CD4-positive, alpha-beta T cell treated with Interferon gamma for 1 hour (primary cell): ENCODE measurements around the gene ACADM.
"Not testable (repeated sequence)": the region's sequence is repeated elsewhere in the genome, so short reads cannot be mapped to it uniquely, and the experiment has no call there.

Experiments used
- DNase-seq: peaks from one replicate; pipeline ENCODE4 v3.0.0-alpha.2; 2020

The ACADM gene

DNA sequence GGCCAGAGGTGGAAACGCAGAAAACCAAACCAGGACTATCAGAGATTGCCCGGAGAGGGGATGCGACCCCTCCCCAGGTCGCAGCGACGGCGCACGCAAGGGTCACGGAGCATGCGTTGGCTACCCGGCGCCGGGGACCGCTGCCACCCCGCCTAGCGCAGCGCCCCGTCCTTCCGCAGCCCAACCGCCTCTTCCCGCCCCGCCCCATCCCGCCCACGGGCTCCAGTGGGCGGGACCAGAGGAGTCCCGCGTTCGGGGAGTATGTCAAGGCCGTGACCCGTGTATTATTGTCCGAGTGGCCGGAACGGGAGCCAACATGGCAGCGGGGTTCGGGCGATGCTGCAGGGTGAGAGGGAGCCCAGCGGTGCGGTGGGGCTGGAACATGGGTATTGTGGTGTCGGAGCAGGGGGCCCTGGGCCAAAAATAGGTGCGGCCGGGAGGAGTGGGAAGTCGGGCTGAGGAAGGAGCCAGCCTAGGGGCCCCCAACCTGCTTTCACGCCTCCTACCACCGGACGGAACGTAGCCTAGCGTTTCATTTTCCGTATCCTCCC, at the start of gene ACADM:
ACADM (plus strand) TSS at position 238 of the 551 bp plus-strand sequence; CDS start at position 317, 79 bp downstream.
- peak; percentile 80 for DNase-seq

DNA sequence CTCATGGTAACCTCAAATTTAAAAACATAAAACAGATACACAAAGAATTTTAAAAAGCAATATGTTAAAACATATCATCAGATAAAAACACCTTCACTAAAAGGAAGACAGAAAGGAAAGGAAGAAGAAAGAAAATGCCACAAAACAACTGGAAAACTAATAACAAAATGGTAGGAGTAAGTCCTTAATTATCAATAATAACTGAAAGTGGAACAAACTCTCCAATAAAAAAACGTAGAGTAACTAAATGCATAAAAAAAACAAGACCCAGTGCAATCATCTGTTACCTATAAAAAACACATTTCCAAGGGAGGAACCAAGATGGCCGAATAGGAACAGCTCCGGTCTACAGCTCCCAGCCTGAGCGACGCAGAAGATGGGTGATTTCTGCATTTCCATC, 47.1 kb upstream of the ACADM start:
- DNase-seq: no peak

DNA sequence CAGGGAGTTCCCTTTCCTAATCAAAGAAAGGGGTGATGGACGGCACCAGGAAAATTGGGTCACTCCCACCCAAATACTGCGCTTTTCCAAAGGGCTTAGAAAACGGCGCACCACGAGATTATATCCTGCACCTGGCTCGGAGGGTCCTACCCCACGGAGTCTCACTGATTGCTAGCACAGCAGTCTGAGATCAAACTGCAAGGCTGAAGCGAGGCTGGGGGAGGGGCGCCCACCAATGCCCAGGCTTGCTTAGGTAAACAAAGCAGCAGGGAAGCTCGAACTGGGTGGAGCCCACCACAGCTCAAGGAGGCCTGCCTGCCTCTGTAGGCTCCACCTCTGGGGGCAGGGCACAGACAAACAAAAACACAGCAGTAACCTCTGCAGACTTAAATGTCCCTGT, 46.5 kb upstream of the ACADM start:
- not testable (repeated sequence) for DNase-seq

DNA sequence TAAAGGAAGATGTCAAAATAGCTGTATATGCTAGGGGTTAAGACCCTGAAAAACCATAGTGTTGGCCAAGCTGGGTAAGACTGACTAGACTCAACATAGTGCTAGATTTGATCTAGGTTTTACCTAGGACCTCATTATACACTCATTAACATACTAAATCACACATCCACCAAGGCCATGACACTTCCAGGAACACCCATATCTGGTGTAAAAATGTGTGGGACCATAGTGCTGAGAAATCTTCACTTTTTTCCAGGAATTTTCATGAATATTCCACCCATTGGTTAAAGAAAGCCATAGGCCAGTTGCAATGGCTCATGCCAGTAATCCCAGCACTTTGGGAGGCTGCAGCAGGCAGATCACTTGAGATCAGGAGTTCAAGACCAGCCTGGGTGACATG, 34.0 kb upstream of the ACADM start:
- DNase-seq: no peak

DNA sequence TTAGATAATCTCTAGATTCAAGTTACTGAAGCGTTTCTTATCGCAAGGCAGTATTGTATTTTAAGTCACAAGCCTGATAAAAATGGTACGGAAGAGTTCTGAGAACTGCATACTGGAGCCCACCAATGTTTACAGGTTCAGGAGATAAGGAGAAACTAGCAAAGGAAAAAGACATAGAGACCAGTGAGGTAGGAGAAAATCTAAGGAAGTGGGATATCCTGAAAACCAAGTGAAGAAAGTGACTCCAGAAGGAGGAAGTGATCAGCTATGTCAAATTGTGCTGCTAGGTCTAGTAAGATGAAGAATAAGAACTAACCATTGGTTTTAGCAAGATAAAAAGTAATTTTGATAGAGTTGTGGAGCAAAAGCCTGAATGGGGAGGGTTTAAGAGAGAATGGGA, 31.0 kb upstream of the ACADM start:
- no peak for DNase-seq

DNA sequence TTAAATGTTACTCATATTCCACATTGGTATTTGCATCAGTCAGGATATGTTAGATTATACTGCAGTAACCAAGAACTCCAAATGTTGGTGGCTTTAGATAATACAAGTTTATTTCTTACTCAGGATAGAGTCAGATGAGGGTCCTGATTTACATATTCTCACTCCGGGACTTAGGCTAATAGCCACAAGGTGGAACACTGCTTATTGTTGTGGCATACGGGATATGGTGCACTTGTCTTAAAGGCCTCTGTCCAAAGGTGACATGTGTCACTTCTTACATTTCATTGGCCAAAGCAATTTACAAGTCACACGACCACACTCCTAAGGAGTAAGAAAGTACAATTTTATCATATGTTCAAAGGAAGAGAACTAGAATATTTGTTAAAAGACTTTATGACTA, 28.5 kb upstream of the ACADM start:
- DNase-seq: no peak

DNA sequence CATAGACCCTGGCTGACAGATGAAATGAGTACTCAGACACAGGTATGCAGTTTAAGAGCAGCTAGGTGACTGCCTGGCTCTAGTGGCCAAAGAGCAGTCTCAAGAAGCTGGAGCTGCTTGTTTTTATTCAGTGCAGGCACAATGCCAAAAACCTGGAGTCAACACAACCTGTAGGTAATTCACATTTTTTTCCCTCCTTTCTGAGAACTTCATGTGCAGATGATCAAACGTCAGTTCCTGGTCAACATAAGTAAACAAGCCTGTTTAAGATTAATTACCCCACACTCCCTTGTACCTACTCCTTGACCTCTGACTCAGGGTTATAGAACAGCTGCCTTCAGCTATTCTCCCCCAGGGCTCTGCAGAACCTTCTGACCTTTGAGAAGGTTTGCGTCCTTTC, 17.3 kb upstream of the ACADM start:
- DNase-seq: no peak

DNA sequence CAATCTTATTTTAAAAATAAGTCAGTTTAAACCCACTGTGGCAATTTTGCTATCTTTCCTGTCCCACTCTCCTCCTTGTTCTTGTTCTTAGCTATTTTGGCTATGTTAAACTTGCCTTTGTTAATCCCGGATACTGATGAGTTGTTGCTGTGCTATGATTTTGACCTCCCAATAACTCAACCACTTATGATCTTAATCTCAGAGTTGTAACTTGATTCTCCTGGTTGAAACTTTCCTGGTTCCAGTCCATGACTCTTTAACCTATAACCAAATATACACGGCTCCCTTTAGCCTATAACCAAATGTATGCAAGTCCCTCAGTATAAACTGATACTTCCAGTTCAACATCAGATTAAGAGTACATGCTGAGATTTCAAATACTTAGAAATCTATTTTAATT, 15.6 kb upstream of the ACADM start:
- no peak for DNase-seq

DNA sequence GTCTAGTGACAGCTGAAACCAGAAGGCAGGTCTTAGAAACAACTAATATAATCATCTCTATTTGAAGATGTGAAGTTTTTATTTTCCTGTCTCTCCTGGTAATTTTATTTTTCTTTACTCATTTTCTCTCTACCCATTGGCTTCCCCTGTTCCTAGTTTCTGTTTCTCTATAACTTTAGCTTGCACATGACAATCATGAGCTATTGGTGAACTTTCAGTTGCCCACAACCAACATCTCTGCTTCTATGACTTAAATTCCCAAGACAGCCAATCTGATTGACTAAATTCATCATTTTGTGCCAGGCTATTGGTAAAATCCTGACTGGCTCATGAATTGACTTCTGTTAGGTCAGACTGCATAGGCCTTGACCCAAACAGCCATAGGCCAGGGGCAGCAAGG, 13.7 kb upstream of the ACADM start:
- no peak for DNase-seq

DNA sequence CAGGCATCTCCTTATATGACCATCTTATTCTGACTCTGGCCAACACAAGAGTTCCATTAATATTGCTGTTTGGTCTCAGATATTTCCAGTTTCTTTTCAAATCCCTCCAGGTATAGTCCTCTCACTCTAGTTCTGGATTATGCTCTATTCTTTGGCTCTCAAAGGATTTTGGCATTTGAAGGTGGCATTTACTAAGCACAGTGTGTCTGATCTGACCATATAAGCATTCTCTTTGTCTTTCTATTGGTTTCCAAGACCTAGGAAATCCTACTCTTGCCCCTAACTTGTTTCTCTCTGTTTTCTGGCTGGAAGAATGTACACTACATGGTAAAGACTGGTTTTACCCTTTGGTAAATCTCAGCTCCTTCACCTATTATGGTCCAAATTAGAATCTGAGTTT, 12.7 kb upstream of the ACADM start:
- no peak for DNase-seq

DNA sequence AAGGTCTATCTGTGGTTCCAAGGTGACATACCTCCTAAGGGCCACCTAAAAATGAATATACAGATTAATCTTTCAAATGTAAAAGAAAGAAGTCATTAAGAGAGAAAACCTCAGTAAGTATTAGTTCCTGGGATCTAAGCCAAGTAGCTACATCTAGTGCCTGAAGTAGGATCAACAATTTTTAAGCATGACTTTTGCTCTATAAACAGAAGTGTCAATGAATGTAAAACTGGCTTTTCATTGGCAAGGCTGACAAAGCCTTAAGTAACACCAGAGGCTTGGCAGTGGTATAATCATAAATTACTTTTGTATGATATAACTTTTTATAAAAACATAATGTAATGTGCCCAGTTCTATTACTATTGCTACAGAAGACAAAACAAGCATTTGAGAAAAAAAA, 12.2 kb upstream of the ACADM start:
- no peak for DNase-seq

DNA sequence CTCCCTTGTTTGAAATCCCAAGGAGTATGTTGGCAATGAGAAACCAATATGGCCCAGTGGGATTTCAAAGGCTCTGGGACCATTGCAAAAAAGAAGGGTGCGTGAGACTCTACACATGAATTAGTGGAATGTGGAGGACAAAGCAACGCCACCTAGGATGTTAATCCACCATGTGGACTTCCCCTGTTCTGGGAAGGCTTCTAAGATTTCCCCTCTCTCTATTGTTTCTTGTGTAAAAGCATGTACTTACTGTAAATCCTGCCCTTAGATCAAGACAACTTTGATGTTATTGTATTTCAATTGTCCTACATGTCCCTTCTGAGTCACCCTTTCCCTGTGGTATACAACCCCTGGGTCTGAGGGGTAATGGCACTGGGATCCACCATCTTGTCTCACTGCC, 4.7 kb upstream of the ACADM start:
- DNase-seq: no peak

DNA sequence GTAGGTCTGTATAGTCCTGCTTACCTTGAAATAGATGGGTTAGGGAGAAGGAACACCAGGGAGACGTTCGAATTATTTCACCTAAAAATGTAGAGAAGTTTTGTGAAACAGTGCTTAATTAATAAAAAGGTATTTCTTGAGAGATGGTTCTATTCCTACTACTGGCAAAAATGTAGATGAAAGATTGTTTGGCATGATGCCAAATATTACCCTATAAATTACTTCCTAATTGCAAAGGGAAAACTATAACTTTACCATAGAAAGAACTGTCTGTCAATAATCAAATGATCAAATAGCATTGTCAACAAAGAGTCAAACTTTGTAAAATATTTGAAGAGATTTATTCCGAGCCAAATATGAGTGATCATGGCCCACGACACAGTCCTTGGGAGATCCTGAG, 4.2 kb upstream of the ACADM start:
- DNase-seq: no peak

DNA sequence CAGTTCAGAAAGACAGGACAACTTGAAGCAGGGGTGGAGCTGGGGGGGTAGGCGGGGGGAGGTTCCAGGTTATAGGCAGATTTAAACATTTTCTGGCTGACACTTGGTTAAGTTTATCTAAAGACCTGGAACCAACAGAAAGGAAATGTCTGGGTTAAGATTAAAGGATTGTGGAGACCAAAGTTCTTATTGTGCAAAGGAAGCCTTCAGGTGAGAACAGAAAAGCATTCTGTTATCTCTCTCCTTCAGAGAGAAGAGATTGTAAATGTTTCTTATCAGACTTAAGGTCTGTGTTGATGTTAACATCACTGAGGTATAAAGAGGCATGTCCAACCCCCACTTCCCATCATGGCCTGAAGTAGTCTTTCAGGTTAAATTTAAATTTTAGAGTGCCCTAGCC, 3.7 kb upstream of the ACADM start:
- no peak for DNase-seq

DNA sequence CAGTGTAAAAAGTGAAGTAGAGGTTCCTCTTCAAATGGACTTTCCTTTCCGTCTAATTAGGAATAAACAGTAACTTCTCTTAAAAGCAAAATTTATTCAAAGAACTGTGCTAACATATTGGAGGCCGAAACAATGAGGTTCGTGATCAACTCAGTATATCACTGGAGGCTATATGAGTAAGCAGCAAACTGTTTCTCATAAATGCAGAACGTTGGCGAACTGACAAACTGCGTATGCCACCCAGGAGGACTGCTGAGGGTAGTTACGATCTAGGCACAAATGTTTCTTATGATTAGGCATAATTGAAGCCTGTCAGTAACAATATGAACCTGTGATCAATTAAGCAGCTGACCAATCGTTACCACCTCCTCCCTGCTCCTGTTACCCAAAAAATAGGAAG, 2.3 kb upstream of the ACADM start:
- not testable (repeated sequence) for DNase-seq

DNA sequence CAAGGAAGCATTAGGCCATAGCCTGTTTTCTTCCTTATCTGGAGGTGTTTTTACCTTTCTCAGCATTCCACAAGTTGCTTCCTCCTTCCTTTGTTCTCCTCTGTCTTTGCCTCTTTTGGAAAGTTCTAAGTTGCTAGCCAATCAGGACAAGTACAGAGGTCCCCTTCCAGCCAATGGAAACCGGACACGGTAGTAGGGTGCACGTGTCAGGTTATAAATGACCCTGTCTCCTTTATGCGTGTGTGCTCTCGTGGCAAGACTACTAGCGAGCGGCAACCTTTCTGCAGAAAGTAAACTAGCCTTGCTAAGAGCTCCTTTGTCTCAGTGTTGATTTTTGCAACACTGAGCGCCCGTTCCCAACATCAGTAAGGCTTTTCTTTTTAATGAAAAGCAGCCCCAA, 1.5 kb upstream of the ACADM start:
- no peak for DNase-seq

DNA sequence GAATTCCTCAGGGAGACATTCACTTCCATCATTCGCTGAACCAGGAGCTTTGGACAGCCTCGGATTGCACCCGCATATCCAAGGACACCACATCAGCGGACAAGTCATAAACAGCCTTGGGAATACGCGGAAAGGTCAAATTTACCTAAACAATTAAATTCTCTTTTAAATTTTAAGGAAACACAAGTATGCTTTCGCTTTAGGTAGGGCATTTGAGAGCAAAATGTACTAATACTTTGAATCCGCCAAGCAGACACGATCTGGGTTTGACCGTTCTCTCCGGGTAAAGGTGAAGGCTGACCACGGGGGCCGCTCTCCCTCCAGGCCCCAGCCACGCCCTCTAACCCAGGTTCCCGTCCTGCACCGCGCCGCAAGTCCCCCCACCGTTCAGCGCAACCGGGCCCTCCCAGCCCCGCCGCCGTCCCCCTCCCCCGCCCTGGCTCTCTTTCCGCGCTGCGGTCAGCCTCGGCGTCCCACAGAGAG, 479 bp upstream of the ACADM start:
- DNase-seq: peak; percentile 64

DNA sequence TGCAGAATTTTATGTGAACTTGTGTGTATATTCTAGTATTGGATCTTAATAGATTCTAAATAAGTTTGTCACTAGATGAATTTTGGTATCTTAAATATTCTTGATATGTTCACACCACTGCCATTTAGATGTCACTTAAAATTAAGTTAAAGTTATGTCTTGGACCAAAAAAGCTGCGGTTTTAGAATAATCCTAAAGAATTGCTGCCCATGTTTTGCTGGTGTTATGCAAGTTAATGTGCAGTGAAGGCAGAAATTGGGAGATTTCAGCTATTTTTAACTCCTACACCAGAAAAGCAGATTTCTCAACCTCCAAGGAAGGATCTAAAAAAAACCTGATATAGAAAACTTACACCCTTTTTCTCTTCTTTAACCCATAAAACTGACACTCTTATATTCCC, 757 bp downstream of the ACADM start:
- no peak for DNase-seq

DNA sequence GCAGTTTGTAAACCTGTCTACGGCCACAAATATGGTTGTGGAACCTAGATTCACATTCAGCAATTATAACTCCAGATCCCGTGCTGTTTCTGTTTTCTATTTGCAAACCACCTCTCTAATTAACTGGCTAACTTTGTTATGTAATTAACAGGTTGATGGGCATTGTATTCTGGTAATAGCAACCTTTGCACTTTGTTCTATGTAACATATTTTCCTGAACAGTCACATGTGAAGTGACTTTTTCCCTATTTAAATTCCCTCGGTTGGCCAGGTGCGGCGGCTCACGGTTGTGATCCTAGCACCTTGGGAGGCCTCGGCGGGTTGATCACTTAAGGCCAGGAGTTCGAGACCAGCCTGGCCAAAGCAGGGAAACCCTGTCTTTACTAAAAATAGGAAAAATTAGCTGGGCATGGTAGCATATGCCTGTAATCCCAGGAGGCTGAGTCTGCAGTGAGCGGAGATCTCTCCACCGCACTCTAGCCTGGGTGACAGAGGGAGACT, 1.4 kb downstream of the ACADM start:
- no peak for DNase-seq

DNA sequence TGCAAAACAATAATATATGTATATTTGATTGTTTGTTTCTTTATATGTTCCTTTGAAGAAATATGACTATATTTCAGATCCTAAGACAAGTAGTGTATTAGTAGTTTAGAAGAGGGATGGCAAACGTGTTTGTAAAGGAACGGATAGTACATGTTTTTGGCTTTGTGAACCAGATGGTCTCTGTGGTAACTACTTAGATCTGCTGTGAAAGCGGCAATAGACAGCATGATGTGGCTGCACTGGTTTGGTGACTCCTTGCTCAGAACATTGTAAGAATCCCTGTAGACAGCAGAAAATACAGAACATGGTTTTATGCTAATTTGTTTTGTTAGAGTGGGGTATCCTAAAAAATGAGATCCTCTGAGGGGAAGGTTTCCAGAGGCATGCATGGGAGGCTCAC, 3.1 kb downstream of the ACADM start:
- DNase-seq: no peak

DNA sequence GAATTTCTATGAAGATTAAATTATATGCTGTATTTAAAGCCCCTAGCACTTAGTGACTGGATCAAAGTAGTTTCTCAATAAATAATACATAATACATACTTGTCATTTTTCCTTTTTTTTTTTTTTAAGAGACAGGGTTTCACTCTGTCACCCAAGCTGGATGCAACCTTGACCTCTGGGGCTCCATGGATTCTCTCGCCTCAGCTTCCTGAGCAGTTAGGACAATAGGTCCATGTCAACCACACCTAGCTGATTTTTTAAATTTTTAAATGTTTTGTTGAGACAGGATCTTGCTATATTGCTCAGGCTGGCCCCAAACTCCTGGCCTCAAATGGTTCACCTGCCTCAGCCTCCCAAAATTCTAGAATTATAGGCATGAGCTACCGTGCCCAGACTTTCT, 5.9 kb downstream of the ACADM start:
- DNase-seq: no peak

DNA sequence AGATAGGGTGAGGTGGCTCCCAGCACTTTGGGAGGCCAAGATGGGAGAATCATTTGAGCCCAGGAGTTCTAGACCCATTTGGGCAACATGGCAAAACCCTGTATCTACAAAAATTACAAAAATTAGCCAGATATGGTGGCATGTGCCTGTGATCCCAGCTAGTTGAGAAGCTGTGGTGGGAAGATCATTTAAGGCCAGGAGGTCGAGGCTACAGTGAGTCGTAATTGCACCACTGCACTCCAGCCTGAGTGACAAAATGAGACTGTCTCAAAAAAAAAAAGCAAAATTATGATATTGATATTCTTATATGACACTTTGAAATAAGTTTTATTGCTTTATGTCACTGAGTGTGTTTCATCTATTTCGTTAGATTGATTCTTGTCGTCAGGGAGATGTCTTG, 7.4 kb downstream of the ACADM start:
- no peak for DNase-seq

DNA sequence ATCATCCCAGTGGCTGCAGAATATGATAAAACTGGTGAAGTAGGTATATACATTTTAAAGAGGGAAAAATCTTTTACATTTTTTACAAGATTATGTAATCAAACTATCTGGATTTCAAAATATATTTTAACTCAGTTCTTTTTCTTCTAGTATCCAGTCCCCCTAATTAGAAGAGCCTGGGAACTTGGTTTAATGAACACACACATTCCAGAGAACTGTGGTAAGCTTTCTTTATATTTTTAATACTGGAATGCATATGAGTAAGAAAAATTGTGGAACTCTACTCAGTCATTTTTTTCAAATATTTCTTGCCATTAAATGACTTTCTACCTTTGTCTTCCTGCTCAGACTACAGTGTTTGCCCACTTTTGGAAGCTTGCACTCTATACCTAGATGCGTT, 8.2 kb downstream of the ACADM start:
- no peak for DNase-seq

DNA sequence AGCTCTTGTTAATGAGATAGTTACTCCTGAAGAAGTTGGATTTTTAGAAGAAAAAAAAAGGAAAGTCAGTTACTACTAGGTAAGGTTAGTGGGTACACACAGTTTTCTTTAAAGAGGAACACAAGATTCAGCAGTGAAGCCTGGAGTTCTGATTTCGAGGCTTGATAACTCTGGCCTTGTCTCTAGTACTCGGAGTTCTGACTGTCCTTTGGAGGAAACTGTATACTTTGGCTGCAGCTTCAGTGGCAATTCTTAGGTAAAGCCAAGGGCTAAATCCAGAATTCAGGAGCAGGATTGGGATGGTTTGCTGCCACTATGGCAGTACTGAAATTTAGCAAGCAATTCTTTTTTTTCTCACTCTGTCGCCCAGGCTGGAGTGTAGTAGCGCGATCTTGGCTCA, 9.2 kb downstream of the ACADM start:
- DNase-seq: no peak

DNA sequence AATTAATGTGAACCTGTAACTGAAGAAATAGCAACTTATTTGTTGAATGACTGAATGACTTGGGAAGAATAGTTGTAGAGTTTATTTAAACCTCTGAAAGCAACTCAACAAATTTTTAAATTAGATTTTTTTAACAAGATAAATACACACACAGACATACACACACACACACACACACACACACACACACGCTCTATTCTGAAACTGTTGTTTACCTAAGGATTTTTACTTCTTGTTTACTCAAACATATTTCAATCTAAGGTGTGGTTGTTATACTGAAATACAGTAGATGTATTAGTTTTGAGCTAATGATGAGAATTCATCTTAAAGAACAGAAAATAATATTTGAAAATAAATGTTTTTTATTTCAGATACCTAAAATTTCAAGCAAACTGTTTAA, 11.5 kb downstream of the ACADM start:
- DNase-seq: no peak
